SU-DHL-6 (cell line): ENCODE results near the gene REXO1.

Experiments
- H2AFZ ChIP-seq: fragments of 200-600 bp; sonication (generic); 2 replicates; pipeline ENCODE4 v1.6.1; 2014; ENCODE audit warnings: low read depth, mild to moderate bottlenecking, moderate library complexity, mixed read lengths, antibody characterized with exemption, low read length; ENCODE audit not compliant: severe bottlenecking
- H3F3A ChIP-seq: fragments of 200-600 bp; shearing (Covaris generic); 2 replicates; pipeline ENCODE4 v1.6.0; 2016; ENCODE audit warnings: antibody characterized with exemption, mild to moderate bottlenecking; ENCODE audit not compliant: insufficient read depth
- H3K27ac ChIP-seq: fragments of 200-600 bp; sonication (generic); 2 replicates; pipeline ENCODE4 v1.5.1; 2016; ENCODE audit warnings: low read depth, mild to moderate bottlenecking, low read length, moderate library complexity, mixed read lengths
- H3K27me3 ChIP-seq: fragments of 200-600 bp; sonication (generic), shearing (Covaris generic); 2 replicates; pipeline ENCODE4 v1.6.0; 2014; ENCODE audit warnings: mild to moderate bottlenecking, low read length
- H3K36me3 ChIP-seq: fragments of 200-600 bp; sonication (generic); 2 replicates; pipeline ENCODE4 v1.6.1; 2014; ENCODE audit warnings: mild to moderate bottlenecking, low read length, mixed read lengths
- H3K4me2 ChIP-seq: fragments of 300-600, 200-600 bp; shearing (Covaris generic), sonication (generic); 2 replicates; pipeline ENCODE4 v1.6.0; 2014; ENCODE audit warnings: low read length, low read depth, mild to moderate bottlenecking; ENCODE audit not compliant: poor library complexity, severe bottlenecking
- H3K4me3 ChIP-seq: fragments of 200-600 bp; sonication (generic); 2 replicates; pipeline ENCODE4 v1.5.1; 2014; ENCODE audit warnings: antibody characterized with exemption, low read length, mild to moderate bottlenecking, mixed read lengths; ENCODE audit not compliant: insufficient read depth, poor library complexity, severe bottlenecking
- H3K79me2 ChIP-seq: fragments of 200-600 bp; sonication (generic); 2 replicates; pipeline ENCODE4 v1.6.1; 2014; ENCODE audit warnings: mild to moderate bottlenecking, low read length, moderate library complexity; ENCODE audit not compliant: insufficient read depth
- H3K9ac ChIP-seq: fragments of 200-600 bp; sonication (generic); 2 replicates; pipeline ENCODE4 v1.7.0; 2014; ENCODE audit warnings: mild to moderate bottlenecking, low read length
- H3K9me2 ChIP-seq: fragments of 200-600 bp; sonication (generic); replicated peaks from 2 replicates; pipeline ENCODE4 v1.6.1; 2014; ENCODE audit warnings: low read length; ENCODE audit not compliant: insufficient read depth
- H3K9me3 ChIP-seq: fragments of 200-600 bp; sonication (generic); 2 replicates; pipeline ENCODE4 v1.6.1; 2014; ENCODE audit warnings: low read length, mixed read lengths; ENCODE audit not compliant: insufficient read depth
- H4K20me1 ChIP-seq: fragments of 200-600 bp; sonication (generic); 2 replicates; pipeline ENCODE4 v1.6.1; 2014; ENCODE audit warnings: low read depth, mild to moderate bottlenecking, antibody characterized with exemption, low read length, moderate library complexity, mixed read lengths
- EZH2phosphoT487 ChIP-seq: fragments of 200-600 bp; sonication (generic), shearing (Covaris generic); conservative IDR thresholded peaks from 2 replicates; pipeline ENCODE4 v1.6.1; 2018; ENCODE audit warnings: mild to moderate bottlenecking, antibody characterized with exemption, low read length, moderate library complexity, mixed read lengths
- TF ChIP-seq, protein P1 (sequence below): fragments of 200-600 bp; sonication (generic); IDR thresholded peaks from one replicate; pipeline ENCODE4 v1.5.1; 2017; ENCODE audit warnings: antibody characterized with exemption, mild to moderate bottlenecking, low read length, moderate library complexity; ENCODE audit not compliant: insufficient read depth, poor library complexity, severe bottlenecking

The REXO1 gene

DNA sequence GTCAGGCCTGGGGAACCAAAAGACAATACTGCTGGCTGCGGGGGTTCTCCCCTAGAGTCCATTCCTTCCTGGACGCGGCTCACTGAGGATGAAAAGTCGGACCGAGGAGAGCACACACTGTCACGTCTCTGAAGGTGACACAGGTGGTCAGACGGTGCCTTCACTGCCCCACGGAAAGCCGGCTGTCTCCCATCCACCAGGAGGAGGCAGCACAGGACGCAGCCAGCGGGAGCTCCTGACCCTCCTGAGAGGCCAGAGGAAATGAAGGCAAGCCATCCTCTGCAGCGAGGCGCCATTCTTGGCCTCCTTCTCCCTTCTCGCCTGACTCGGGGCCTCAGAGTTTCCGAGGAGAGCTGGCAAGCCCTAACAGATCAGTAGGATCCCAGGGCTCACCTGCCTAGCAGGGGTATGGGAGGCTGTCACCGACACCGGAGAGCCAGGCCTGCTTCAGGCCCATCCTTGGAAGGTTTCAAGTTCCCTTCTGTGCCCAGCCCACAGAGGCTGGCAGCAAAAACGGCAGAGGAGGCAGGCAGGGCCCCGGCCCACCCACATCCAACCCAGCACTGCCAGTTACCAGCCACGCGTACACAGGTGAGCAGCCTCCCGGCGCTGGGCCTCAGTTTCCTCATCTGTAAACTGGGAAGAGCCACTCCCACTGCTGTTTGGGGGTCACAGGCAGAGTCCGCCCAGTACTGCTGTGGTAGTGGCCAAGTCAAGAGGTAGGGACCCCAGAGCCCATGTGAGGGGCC, 4.5 kb downstream of the REXO1 start:
- Histone ChIP-seq H3F3A (peaks cover under 1% of the 10 kb centered on the region; the same call in 1 of the 2 replicates), H3K4me3 (no peak overlapping the region), H4K20me1 (peaks cover 7% of the 10 kb centered on the region; the same call in 1 of the 2 replicates), H3K9me2 (no peaks in the 10 kb centered on the region), H3K36me3 (no peaks in the 10 kb centered on the region), H3K4me2 (no peak overlapping the region), H3K27me3 (no peaks in the 10 kb centered on the region), H3K9me3 (no peaks in the 10 kb centered on the region), H3K27ac (no peak overlapping the region), H3K9ac (no peak overlapping the region), H3K79me2 (peaks cover 94% of the 10 kb centered on the region), H2AFZ (no peak overlapping the region)
- TF ChIP-seq, protein P1, sequence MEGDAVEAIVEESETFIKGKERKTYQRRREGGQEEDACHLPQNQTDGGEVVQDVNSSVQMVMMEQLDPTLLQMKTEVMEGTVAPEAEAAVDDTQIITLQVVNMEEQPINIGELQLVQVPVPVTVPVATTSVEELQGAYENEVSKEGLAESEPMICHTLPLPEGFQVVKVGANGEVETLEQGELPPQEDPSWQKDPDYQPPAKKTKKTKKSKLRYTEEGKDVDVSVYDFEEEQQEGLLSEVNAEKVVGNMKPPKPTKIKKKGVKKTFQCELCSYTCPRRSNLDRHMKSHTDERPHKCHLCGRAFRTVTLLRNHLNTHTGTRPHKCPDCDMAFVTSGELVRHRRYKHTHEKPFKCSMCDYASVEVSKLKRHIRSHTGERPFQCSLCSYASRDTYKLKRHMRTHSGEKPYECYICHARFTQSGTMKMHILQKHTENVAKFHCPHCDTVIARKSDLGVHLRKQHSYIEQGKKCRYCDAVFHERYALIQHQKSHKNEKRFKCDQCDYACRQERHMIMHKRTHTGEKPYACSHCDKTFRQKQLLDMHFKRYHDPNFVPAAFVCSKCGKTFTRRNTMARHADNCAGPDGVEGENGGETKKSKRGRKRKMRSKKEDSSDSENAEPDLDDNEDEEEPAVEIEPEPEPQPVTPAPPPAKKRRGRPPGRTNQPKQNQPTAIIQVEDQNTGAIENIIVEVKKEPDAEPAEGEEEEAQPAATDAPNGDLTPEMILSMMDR = no peak
- no peak for TF ChIP-seq EZH2phosphoT487

GRCh38 chr19:1843116-1843515, 5.2 kb downstream of the REXO1 start:
- H3K27ac ChIP-seq = no peak overlapping the region
- H3K27me3 ChIP-seq = no peaks in the 10 kb centered on the region
- H3K4me2 ChIP-seq = no peak overlapping the region
- H3K79me2 ChIP-seq = peaks cover 98% of the 10 kb centered on the region
- no peaks in the 10 kb centered on the region for H3K36me3 ChIP-seq
- H2AFZ ChIP-seq = no peak overlapping the region
- no peak overlapping the region for H3K4me3 ChIP-seq
- H3F3A ChIP-seq = no peaks in the 10 kb centered on the region
- peaks cover 7% of the 10 kb centered on the region; the same call in 1 of the 2 replicates for H4K20me1 ChIP-seq
- no peak for TF ChIP-seq EZH2phosphoT487
- TF ChIP-seq, protein P1 = no peak
- no peaks in the 10 kb centered on the region for H3K9me2 ChIP-seq
- H3K9me3 ChIP-seq = no peaks in the 10 kb centered on the region
- no peak overlapping the region for H3K9ac ChIP-seq

GRCh38 chr19:1841209-1841924, 6.9 kb downstream of the REXO1 start:
- Histone ChIP-seq H3K9ac (no peak overlapping the region), H3K36me3 (no peaks in the 10 kb centered on the region), H3K79me2 (peaks cover 98% of the 10 kb centered on the region)

More at GRCh38 chr19:1841209-1841924, 6.9 kb downstream of the REXO1 start:
- Histone ChIP-seq H3K4me3 (no peak overlapping the region), H2AFZ (no peak overlapping the region), H3F3A (no peaks in the 10 kb centered on the region), H4K20me1 (peaks cover 10% of the 10 kb centered on the region; the same call in 1 of the 2 replicates), H3K9me2 (no peaks in the 10 kb centered on the region), H3K27me3 (no peaks in the 10 kb centered on the region), H3K9me3 (no peaks in the 10 kb centered on the region), H3K4me2 (no peak overlapping the region), H3K27ac (no peak overlapping the region)
- TF ChIP-seq, protein P1 = no peak
- no peak for TF ChIP-seq EZH2phosphoT487
